SIG-M5 (cell line): ENCODE data around the gene CRIM1.

ENCODE experiments used
- DNase-seq: peaks from one replicate; lab custom pipeline; 2025; lab: John Stamatoyannopoulos, UW

CRIM1 gene

DNA sequence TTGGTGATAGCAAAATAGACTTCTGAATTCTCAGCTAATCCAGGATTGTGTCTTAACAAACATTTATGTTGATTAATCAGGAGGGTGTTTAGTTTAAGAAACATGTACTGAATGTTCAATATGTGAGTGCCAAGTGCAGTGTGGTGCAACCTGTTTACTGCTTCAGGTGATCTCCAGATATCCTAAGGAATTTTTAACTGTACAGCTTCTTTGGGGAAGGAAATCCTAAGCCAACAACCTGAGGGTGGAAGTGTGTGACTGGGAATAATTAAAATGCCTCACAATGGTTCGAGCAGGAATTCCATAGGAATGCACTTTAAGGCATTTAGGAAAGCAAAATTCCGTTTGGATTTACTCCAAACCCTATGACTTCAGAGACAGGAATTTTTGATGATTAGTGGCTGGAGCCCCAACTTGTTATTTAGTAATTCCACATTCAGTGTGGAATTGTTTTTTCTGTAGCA, 16.4 kb downstream of the CRIM1 start:
- DNase-seq = no peak

DNA sequence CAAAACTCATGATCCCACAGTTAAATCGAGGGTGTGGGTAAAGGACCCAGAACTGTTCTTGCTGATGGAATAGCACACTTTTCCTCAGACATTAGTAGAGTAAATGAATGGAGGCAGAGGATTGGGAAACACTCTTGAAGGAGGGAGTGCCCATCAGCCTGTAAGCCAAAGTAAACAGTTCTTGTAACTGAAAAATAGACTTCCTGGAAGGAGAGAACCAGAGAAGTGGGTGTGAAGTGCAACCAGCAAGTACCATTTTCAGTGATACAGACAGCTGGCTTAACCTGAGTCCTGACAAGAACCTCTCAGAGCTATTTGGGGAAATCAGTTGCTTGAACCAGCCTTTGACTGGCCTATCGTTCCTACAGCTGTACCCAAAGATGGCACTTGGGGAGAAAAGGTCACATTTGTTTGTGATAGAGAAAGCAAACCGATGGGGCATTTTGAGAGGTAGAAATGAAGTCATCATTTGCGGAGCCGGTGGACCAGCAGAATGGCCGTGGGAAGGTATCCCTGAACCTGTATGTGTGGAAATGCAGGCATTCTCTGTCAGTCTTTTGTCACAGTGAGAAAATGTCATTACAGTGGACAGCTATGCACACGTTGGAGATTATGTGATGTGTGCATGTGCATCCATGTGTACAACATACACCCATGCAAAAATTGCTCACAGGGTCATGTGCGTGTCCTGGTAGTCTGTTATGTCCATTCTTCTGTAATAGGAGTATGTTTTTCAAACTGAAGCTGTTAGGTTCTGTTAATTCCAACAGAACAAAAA, 17.8 kb downstream of the CRIM1 start:
- DNase-seq = no peak

DNA sequence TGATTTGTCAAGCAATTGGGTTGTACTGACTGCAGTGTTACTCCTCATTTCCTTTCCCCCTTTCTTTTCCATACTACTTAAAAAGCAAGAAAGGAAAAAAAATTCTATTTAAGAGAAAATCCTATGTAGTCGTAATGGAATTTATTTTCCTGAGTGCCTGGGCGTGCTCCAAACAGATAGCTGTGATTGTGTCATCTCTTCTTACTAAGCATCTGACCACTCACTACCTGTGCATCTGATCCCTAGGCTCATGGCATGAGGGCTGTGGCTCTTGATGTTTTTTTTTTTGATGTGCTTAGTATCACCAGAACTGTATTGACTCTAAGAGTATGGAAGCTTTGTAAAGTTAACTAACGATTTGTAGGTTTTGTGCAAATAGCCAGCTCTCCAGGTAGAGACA, 19.0 kb downstream of the CRIM1 start:
- DNase-seq = no peak

DNA sequence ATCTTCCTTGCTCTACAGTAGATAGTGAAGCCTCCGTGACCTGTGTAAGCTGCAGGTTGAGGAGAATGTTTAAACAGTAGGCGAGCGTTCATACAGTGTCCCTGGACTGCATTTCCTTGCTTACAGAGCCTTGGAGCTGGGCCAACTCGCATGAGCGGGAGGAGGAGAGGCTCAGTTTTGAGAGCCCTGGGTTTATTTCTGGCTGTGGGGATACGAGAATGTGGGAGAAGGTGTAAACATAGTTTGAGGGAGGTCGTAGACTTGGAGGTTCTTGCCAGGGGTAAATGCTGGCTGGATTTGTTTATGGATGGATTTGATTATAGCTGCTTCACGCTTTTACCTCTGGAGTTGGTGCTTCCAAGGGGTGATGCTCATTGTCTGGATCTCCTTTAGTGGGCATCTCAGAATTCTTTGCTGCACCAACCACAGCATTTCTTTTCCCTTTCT, 20.8 kb downstream of the CRIM1 start:
- no peak for DNase-seq

DNA sequence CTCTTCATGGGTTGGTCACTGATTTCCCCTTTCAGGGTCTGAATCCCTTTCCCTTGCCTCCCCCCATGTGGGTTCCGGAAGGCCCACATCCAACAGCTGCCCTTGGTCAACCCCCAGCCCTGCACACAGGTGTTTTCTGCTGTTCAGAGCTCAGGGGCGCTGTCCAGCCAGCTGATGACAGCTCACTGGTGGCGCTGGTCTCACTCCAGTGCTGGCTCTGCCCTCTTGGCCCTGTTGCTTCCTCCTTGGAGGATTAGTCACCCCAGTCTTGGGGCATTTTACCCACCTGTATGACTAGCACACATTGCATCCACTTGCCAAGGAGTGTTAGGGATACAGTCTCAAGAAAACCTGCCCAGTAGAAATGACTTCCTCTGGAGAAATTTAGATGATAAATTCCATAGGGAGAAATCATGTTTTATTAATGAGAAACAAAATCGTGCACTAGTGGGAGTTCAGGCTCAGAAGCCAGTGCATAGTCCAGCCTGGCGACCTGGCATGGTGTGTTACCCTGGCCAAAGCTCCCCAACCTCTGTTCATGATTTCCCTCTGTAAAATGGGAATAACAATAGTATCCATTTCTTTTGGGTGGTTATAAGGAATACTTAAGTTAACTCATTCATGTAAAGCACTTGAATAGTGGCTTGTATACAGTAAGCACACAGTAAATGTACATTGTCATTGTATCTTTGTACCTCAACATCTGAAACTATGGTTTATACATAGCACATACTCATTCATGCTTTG, 21.6 kb downstream of the CRIM1 start:
- no peak for DNase-seq

DNA sequence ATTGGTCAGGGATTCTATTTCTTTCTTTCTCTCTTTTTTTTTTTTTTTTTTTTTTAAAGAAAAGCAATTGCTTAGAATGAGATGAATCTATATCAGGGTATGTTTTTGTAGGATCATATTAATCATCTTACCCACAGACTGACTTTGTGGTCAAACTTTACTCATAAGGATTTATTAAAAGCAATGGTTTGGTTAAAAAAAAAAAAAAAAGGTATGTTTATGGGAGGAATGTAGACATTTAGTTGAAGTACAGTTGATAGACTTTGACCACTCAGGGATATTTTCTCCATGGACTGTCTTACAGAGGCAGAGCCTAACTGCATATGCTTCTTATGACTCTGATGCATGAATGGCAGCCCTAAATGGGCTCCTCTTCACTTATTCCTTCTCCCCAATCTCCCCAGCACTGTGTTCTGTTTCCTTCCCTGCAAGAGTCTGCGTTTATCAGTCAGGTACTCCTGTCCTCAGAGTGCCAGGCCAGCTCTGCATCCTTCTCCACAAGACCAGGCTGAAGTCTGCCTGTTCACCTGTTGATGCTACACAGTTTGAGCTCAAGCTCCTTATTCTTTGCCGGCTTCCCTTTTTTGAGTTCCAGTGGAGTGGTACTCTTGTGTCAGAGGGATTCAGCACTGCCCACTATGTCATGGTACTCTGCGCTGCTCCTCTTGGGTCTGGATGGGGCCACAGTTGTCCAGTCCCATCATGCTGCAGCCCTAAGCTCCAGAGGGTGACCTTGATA, 24.3 kb downstream of the CRIM1 start:
- DNase-seq = no peak

DNA sequence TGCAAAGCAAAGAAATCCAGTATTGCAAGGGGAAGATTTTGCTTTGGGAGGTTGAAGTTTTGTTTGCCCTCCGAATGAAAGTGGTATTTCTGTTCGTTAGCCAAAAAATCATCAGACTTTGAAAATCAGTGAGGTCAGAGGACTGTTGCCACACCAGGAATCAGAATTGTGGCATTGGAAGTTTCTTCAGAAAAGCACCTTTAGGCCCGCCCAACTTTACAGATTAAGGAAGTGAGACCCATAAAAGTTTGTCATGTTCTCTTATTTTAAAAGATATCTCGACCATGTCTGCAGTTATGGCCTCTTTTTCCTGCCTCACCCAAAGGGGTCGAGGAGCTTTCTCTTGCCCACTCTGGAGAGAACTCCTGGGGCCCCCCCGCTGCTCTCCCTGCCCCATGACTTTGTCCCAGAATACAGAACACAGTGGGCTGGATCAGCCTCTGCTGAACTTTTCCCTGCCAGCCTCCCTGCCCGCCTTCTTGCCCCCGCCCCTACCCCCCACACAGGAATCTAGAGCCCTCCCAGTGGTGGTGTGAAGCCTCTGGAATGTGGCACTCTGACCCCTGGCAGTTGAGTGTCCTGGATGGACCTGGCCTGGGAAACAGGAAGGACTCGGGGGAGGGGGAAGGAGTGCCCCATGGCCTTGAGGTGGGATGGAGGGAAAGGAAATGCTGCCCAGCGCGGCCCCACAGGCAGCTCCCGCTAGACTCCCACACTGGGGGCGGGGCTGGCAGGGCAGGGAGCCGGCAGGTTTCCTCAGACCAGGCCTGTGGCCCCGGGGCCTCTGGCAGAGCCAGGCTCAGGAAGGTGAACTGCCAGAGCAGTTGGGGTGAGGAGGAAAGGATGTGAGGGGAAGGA, 25.3 kb downstream of the CRIM1 start:
- no peak for DNase-seq

DNA sequence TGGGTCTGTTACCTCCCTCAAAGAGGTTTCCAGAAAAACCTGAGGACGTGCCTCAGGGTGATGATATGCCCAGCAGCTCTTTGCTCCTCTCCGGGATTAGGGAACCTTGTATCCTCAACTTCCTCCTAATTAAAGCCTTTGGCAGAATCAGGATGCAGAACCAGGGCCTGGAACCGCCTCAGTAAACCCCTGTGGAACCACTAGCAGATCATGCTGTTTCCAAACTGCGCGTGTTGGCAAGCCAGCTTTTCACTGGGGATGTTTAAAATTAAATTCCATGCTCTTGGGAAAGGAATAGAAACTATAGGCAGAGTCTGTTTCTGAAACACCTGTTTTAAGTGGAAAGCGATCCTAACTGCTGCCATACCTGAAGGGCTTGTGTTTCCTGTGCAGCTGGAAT, 26.4 kb downstream of the CRIM1 start:
- DNase-seq = no peak

DNA sequence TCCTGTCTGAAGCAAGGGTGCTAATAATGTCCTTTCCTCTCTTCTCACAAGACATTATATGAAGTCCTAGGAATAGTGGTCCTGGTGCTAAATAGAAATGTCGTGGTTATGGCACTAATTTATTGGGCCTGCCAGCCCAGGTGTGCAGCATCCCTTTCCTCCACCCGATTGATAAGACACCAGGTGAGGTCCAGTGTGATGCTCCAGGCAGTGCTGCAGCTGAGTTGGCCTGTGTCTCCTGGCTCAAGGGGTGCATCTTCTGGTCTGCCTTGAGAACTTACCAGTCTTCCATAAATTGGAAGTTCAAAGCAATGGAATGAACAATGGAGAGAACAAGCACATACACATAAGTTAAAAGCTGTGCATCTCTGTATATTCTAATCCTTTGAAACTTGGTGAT, 26.9 kb downstream of the CRIM1 start:
- DNase-seq = no peak

DNA sequence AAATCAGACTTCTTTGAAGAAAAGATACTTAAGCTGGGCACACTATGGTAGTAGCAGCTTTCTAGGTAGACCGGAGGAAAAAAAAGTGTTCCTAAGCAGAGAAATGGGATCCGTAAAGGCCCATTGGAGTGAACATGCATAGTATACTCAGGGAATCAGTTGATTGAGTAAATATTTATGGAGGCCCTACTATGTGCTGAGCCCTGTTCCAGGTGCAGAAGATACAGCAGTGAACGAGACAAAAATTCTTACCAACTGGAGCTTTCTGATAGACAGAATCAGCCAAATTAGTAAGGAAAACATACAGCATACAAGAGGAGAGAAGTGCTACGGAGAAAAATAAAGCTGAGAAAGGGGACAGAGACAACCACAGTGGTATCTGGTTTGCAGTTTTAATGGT, 28.1 kb downstream of the CRIM1 start:
- DNase-seq = no peak

DNA sequence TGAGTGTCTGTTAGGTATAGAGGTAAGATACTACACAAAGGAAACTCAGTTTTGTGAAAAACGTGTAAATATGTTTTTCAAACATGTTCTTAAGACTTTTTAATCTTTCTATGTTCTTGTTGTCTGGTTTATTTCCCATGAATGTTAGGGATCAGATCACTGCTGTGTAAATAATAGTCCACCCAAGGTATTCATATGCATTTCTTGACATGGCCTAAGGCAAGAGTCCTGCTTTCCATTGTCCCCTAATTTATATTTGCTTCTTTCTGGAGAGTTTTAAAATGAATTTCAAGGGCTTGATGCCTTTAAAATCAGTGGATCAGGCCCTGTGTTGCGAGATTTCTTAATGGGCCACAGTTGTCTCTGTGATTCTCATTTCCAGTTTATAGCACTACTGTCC, 28.9 kb downstream of the CRIM1 start:
- no peak for DNase-seq

DNA sequence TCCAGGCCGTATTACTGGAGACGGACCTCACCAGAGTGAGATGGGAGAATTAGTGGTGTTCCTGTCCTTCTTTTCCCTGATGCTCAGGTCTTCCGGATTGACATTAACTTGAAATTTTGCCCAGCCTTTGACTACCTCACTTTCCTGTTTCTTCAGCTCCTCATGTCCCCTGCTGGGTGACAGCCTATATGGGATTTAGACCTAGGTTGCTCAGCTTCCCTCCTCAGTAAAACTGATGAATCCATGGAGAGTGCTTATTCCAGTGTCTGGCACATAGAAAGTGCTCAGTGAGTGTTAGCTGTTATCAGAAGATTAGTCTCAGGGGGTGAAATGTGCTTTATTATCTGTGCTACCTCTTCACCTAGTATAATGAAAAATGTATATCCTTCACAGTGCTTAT, 30.0 kb downstream of the CRIM1 start:
- no peak for DNase-seq

DNA sequence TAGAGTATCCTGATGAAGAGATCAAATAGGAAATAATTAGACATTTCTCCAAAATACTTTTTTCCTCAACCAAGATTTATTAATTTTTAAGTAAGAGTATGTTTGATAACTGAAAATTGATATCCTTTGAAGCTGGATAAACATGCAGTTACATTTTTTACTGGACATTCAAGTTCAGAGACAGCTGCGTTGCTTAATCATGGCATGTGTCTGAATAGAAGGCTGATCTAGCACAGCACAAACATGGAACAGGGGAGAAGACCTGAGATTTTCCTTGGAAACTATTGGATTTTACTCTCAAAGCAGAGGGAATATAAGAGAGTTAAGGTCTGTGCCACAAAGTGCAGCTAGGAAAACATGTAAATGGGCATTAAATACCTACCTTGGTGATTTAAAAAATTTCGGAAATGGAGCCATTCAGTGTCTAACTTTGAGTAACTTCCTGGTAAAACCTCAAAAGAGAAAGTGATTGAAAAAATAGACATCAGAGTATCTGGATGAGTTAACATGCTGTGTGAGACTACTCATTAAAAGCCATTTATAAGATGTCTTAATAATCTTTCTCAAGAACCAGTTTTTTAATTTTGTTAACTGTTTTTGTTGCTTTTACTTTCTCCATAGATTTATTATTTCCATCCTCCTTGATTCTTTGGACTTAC, 31.8 kb downstream of the CRIM1 start:
- no peak for DNase-seq

DNA sequence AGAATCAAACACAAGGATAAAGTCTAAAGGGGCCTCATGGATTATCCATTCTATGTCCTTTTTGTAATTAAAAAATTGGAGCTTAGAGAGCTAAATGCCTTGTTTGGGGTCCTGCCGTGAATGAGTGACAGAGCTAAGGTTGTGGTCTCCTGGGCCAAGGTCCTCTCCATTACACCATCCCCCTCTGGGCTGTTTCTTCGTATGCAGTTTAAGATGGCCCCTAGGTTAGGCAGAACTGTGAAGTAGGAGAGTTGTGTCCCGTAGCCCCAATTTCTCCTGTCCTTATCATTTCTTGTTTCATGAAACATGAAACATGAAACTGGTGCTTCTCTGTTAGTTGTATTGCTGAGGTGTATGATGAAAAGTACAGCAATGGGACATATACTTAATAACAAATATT, 32.9 kb downstream of the CRIM1 start:
- no peak for DNase-seq

DNA sequence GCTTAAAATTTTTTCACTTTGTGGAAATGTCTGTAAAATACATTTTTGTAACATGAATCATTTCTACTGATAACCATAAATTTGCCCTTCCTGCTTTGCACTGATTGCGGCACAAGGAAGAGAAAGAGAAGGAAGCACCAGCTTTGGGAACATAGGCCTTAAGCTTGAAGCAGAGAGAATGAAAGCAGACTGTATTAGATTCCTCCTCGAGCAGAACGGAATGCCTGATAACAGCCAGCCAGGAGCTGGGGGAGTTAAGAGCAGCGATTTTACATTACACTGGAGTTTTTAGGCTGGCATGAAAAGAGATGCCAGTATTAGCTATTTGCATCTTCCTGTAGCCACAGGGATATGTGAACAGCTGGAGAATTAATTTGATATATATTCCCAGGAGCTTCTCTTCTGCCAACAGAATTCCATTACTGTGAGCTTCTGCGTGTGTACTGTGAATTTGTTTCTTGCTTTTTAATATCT, 33.5 kb downstream of the CRIM1 start:
- no peak for DNase-seq

DNA sequence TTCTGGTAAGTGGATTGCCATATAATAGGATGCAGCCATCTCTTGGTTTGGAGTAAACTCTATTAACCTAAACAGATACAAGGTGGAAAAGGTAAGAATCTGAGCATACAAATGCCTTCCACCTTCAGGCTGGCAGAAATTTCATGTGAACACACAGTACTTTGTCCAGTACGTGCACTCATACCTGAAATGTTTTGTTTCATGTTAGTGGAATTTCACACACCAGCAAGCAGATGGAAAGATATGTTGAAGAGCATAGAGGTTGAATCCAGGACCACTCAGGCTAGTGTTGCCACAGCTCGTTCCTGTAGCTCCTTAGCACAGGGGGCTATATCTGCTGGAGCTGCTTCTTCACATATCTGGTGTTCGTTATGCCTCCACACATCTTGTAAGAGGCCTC, 34.0 kb downstream of the CRIM1 start:
- DNase-seq = no peak

DNA sequence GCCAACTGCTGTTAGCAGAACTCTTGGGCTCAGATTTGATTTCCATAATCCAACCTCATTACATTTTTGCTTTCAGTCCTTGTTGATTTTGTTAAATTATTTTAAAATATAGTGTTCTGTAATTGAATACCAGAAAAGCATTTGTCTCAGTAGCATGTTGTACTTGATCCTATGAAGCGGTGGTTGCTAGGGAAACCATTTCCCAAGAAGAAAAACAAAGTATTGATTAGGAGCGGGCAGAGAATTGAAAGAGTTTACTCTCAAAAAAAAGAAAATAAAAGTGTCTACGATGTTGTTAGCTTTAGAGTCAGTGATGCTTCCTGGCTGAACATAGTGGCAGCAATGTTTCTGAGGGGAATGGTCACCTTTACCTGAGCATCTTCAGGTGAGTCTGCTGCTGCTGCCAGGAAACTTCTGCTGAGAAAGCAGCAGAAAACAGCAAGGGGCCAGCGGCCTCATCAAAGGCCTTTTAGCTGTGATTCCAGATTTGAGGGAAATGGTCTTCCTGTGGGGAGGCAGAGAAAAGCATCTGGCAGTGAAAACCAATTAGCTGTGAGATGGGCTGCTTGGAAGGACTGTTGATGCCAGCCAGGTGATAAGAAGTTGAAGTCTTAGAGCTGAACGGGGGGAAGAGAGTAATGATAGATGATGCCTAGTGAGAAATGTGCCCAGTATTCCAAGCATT, 37.1 kb downstream of the CRIM1 start:
- no peak for DNase-seq

DNA sequence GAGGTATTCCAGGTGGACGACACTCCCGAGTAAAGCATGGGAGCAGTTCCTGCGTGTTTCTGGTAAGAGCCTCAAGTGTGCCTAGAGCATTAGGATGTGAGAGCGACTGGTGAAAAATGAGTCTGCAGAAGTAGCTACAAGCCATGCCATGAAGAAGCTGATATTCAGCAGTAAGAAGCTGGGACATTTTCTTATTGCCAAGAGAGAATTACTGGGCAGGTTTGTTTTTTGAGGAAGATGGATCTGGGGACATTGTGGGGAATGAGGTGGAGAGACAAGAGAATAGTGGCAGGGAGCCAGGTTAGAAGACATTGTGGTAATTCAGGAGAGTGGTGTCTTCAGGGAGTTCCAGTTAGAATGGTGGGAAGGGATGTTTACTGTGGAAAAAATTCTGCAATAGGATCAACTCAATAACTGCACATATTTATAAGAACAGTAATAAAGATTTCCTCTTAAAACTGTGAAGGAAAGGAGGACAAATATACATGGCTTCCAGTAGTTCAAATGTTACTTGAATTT, 38.2 kb downstream of the CRIM1 start:
- no peak for DNase-seq

DNA sequence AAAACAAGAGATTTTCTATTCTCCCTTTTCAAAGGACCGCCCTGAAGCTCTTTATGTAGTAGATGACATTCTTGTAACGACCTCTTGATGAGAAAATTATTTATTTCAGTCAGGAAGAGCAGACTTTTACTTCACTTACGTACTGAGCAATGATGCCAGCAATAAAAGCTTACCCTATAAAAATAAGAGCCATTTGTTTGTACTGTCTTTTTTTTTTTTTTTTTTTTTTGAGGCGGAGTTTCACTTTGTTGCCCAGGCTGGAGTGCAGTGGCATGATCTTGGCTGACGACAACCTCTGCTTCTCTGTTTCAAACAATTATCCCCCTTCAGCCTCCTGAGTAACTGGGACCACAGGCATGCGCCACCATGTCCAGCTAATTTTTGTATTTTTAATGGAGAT, 39.2 kb downstream of the CRIM1 start:
- no peak for DNase-seq

DNA sequence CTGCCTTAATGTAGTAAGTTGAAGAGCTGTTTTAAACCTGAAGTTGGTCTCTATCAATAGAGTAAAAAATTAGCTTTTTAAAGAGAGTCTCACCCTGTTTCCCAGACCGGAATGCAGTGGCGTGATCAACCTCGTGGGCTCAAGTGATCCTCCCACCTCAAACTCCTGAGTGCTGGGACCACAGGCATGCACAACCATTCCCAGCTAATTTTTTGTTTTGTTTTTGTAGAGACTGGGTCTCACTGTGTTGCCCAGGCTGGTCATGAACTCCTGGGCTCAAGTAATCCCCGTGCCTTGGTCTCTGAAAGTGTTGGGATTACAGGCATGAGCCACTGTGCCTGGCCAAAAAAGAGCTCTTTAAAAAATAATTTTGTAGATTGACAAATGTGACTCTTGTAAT, 40.3 kb downstream of the CRIM1 start:
- no peak for DNase-seq
